Testis (tissue), 3 donors: ENCODE data around the gene VPS29. TPM values are rescaled to one million over a fixed set of nuclear protein-coding genes. Genes with fewer than 3 reads are reported as not detected.
"Not testable (repeated sequence)": the region's sequence is repeated elsewhere in the genome, so short reads cannot be mapped to it uniquely, and the experiment has no call there.

ENCODE experiments used
- DNase-seq: peaks from one replicate; pipeline ENCODE4 v3.0.0-alpha.2; 2019
- H3K27ac ChIP-seq, 2 donors: fragments of 200-600 bp; sonication (generic); one replicate each; pipeline ENCODE4 v1.5.1; 2019
- H3K27me3 ChIP-seq: fragments of 200-600 bp; sonication (generic); one replicate; pipeline ENCODE4 v1.5.1; 2019
- H3K36me3 ChIP-seq: fragments of 200-600 bp; sonication (generic); one replicate; pipeline ENCODE4 v1.5.1; 2017; ENCODE audit warnings: low read depth; ENCODE audit errors: missing control alignments
- H3K4me1 ChIP-seq: fragments of 200-600 bp; sonication (generic); one replicate; pipeline ENCODE4 v1.5.1; 2019
- H3K4me3 ChIP-seq, 2 donors: fragments of 200-600 bp; sonication (generic); one replicate each; pipeline ENCODE4 v1.5.1; 2017 to 2019
- H3K9me3 ChIP-seq: fragments of 200-600 bp; sonication (generic); one replicate; pipeline ENCODE4 v1.5.1; 2017
- CTCF ChIP-seq, 3 experiments: fragments of 450-650 bp in 2 of 3; fragments of 200-600 bp in 1 of 3; sonication (generic) in 1 of 3; IDR thresholded peaks; one replicate each; pipeline ENCODE4 v1.5.1; 2016 to 2019; ENCODE audit warnings: antibody characterized with exemption in 3 of 3, mild to moderate bottlenecking in 2 of 3, moderate library complexity in 1 of 3
- POLR2A ChIP-seq: fragments of 450-650 bp; IDR thresholded peaks from one replicate; pipeline ENCODE4 v1.6.1; 2017; ENCODE audit warnings: antibody characterized with exemption, mild to moderate bottlenecking, moderate library complexity
- WGBS, 2 donors: methylation state at CpG; one replicate each; pipeline ENCODE4 v1.1.5; 2018; 5-methylcytosine and 5-hydroxymethylcytosine counted together
- intact Hi-C: fragments of 100-400 bp; cut with DNase I; formaldehyde crosslinking; loops from one replicate; pipeline ENCODE4 v1.15.1; 2023; ENCODE audit warnings: low total_unique reads
- polyA plus RNA-seq: library from polyadenylated mRNA; stranded (reverse); fragments of 350-450 nt; fragmentation: Illumina TruSeq; extraction: RNeasy Lipid Tissue Mini Kit (QIAGEN cat#74804); gene quantifications from one replicate; pipeline ENCODE4 v1.2.3, GENCODE V29; 2014; ENCODE audit warnings: low read depth, low replicate concordance; ENCODE audit not compliant: insufficient read depth
- total RNA-seq, 2 donors: library from RNA; depleted of rRNA; stranded (reverse); fragments of >200 nt; gene quantifications; one replicate each; pipeline ENCODE4 v1.2.3, GENCODE V29; 2016

Gene VPS29
- total and polyA plus RNA-seq, 3 donors from 2014 or later, result 66.3 to 81.9 (median 74.5) TPM

- 0 to 1% methylated on average over 48 to 71 of the region's 78 CpGs for WGBS, 2 donors
- Histone ChIP-seq H3K9me3 (no peaks in the 10 kb centered on the region), H3K36me3 (no peaks in the 10 kb centered on the region), H3K4me1 (peaks cover 10% of the 10 kb centered on the region), H3K27me3 (no peaks in the 10 kb centered on the region), H3K4me3 (peak within 1 kb of the TSS; percentile 74 to 83), H3K27ac (peak within 1 kb of the TSS; percentile 85 to 91)
- peak; percentile 98 for DNase-seq
- intact Hi-C loops, result loop anchor here (10.0 kb wide), 1 partner anchor 126 kb away; no protein-coding TSS in a partner anchor
- TF ChIP-seq POLR2A, result peak; percentile 40
- peak in 1 of 3 experiments; percentile 22 for TF ChIP-seq CTCF (IDR thresholded peaks at IDR 0.05)
Measured at GRCh38 chr12:110468214-110469048, 33.5 kb downstream of the VPS29 start, which contains the start of the genes FAM216A and GPN3. Gene FAM216A, plus strand, starts transcription at chr12:110468845. Its CDS starts 31 bp downstream, at chr12:110468876. Gene GPN3, minus strand, starts transcription at chr12:110468257. Its CDS starts 54 bp downstream, at chr12:110468203.

GRCh38 chr12:110467847-110468213 lies 34.1 kb downstream of the VPS29 start:
- Histone ChIP-seq H3K4me3 (peak overlapping the region; percentile 74 to 83), H3K27ac (peak overlapping the region; percentile 32 to 91), H3K27me3 (no peaks in the 10 kb centered on the region), H3K9me3 (no peaks in the 10 kb centered on the region), H3K4me1 (peaks cover 10% of the 10 kb centered on the region), H3K36me3 (no peaks in the 10 kb centered on the region)
- TF ChIP-seq POLR2A (no peak), CTCF (IDR thresholded peaks at IDR 0.05) (no peak)
- WGBS, 2 donors, result 0 to 1% methylated on average over 13 to 15 of the region's 15 CpGs
- no peak for DNase-seq
- intact Hi-C loops, result loop anchor here (10.0 kb wide), 1 partner anchor 127 kb away; no protein-coding TSS in a partner anchor

GRCh38 chr12:110466791-110467190 lies 35.1 kb downstream of the VPS29 start:
- H3K27me3 ChIP-seq, result no peaks in the 10 kb centered on the region
- no peak overlapping the region for H3K27ac ChIP-seq
- H3K4me3 ChIP-seq, result no peak overlapping the region
- peaks cover 10% of the 10 kb centered on the region for H3K4me1 ChIP-seq
- H3K36me3 ChIP-seq, result no peaks in the 10 kb centered on the region
- intact Hi-C loops, result loop anchor here (10.0 kb wide), 1 partner anchor 128 kb away; no protein-coding TSS in a partner anchor
- WGBS, 2 donors, result 31 to 54% methylated on average over 5 of the region's 5 CpGs
- DNase-seq, result no peak
- no peak for TF ChIP-seq POLR2A
- TF ChIP-seq CTCF (IDR thresholded peaks at IDR 0.05), result no peak
- H3K9me3 ChIP-seq, result no peaks in the 10 kb centered on the region

GRCh38 chr12:110465765-110466164 lies 36.1 kb downstream of the VPS29 start:
- not testable (repeated sequence) for H3K4me3 ChIP-seq, H3K27ac ChIP-seq, H3K27me3 ChIP-seq, H3K9me3 ChIP-seq, DNase-seq, H3K36me3 ChIP-seq
- intact Hi-C loops, result loop anchor here (10.0 kb wide), 1 partner anchor 129 kb away; no protein-coding TSS in a partner anchor
- WGBS, 2 donors, result 86 to 88% methylated on average over 11 of the region's 11 CpGs
- peaks cover 10% of the 10 kb centered on the region for H3K4me1 ChIP-seq

- peaks cover 10% of the 10 kb centered on the region for H3K4me1 ChIP-seq
- 78 to 79% methylated on average over 2 of the region's 2 CpGs for WGBS, 2 donors
- no peak overlapping the region for H3K4me3 ChIP-seq
- H3K27me3 ChIP-seq, result no peaks in the 10 kb centered on the region
- no peaks in the 10 kb centered on the region for H3K9me3 ChIP-seq
- TF ChIP-seq CTCF (IDR thresholded peaks at IDR 0.05) (no peak), POLR2A (no peak)
- intact Hi-C loops, result loop anchor here (10.0 kb wide), 1 partner anchor 130 kb away; no protein-coding TSS in a partner anchor
- H3K36me3 ChIP-seq, result no peaks in the 10 kb centered on the region
- no peak overlapping the region for H3K27ac ChIP-seq
- no peak for DNase-seq
Measured at GRCh38 chr12:110465024-110465423, 36.9 kb downstream of the VPS29 start.

GRCh38 chr12:110461189-110461588 lies 40.7 kb downstream of the VPS29 start:
- not testable (repeated sequence) for H3K36me3 ChIP-seq
- intact Hi-C loops, result loop anchor here (10.0 kb wide), 1 partner anchor 134 kb away; no protein-coding TSS in a partner anchor

More at GRCh38 chr12:110461189-110461588, 40.7 kb downstream of the VPS29 start:
- 85 to 95% methylated on average over 5 of the region's 5 CpGs for WGBS, 2 donors
- not testable (repeated sequence) for H3K4me3 ChIP-seq, H3K27ac ChIP-seq, DNase-seq, H3K4me1 ChIP-seq, H3K9me3 ChIP-seq, H3K27me3 ChIP-seq
